ENCODE measurements around the gene BDP1.

Gene BDP1

DNA sequence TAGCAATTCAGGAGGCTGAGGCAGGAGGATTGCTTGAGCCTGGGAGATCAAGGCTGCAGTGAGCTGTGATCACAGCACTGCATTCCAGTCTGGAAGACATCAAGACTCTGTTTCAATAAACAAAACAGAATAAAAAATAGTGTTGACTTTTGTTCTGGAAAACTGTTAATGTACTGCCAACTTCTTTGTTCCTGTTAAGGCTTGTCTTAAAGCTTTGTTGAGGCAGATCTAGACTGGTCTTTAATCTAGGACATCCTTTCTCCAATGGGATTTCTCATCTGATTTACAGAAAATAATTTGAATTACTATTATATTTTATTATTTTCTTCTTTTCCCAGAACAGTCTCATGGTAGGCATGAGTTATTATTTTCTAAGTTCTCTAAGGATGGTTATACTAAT lies 26.0 kb downstream of the BDP1 start:
- no peak overlapping the region for H2BK120ac ChIP-seq (ENCODE audit: low read depth, low read length)
- no peak overlapping the region for H2AK5ac ChIP-seq (ENCODE audit: low read length, severe bottlenecking)
- H3K4me1 ChIP-seq (ENCODE audit: control insufficient read depth, insufficient read depth, low read depth, low read length): no peaks in the 10 kb centered on the region
- no peak overlapping the region for H3K14ac ChIP-seq (ENCODE audit: low read length in 2 of 2)
- no peak overlapping the region for H3K9ac ChIP-seq (ENCODE audit: low read length)
- H2BK5ac ChIP-seq (ENCODE audit: low read depth, low read length, poor library complexity, severe bottlenecking): no peak overlapping the region
- no peak overlapping the region for H4K8ac ChIP-seq (ENCODE audit: low read length)
- H2AFZ ChIP-seq (ENCODE audit: low read depth, low read length): no peak overlapping the region
- H3K4me3 ChIP-seq (ENCODE audit: insufficient read depth in 1 of 2, low read depth in 1 of 2, low read length in 2 of 2): no peak overlapping the region
- no peak for DNase-seq
- no peak overlapping the region for H4K91ac ChIP-seq (ENCODE audit: low read length)
- peaks cover 10% of the 10 kb centered on the region for H3K79me1 ChIP-seq (replicated peaks; ENCODE audit: low read length, poor library complexity, severe bottlenecking)
- no peak overlapping the region for H3K4me2 ChIP-seq (ENCODE audit: low read length, poor library complexity, severe bottlenecking)
- H3K4ac ChIP-seq (ENCODE audit: low read depth in 1 of 2, low read length in 2 of 2): no peak overlapping the region
- H3K27me3 ChIP-seq (ENCODE audit: control insufficient read depth in 1 of 2, insufficient read depth in 1 of 2, low read length in 2 of 2): no peaks in the 10 kb centered on the region
- no peak overlapping the region for H3K18ac ChIP-seq (ENCODE audit: low read depth in 1 of 2, low read length in 2 of 2)
- no peak overlapping the region for H2BK15ac ChIP-seq (ENCODE audit: low read depth, poor library complexity, severe bottlenecking)
- H3K36me3 ChIP-seq (ENCODE audit: control insufficient read depth in 1 of 2, insufficient read depth in 2 of 2, low read depth in 1 of 2, low read length in 2 of 2): peaks cover 19 to 65% of the 10 kb centered on the region in 2 experiments
- H3K23ac ChIP-seq (ENCODE audit: low read length in 2 of 2): no peak overlapping the region
- H3K9me3 ChIP-seq (ENCODE audit: control insufficient read depth, low read length): no peaks in the 10 kb centered on the region
- no peak overlapping the region for H2BK12ac ChIP-seq (ENCODE audit: low read length in 2 of 2)
- no peak overlapping the region for H3K27ac ChIP-seq (ENCODE audit: low read length, poor library complexity, severe bottlenecking)

DNA sequence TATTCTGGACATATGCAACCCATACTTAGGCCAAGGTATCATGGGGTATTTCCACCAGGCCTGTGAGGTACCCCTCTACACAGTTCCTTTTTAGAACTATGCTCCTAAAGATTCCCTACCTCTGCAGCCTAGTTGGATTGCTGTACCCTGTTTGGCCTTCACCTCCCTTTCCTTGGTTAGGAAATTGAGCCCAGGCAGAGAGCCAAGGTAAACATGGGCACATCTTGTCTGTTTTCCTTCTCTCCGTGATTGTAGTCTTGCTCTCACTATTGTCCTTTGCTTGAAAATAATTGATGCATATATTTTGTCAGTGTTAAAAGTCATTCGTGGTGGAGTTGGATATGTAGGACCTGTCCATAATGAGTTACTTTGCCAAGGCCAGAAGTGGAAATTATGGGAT lies 26.7 kb downstream of the BDP1 start:
- DNase-seq: peak; percentile 28

DNA sequence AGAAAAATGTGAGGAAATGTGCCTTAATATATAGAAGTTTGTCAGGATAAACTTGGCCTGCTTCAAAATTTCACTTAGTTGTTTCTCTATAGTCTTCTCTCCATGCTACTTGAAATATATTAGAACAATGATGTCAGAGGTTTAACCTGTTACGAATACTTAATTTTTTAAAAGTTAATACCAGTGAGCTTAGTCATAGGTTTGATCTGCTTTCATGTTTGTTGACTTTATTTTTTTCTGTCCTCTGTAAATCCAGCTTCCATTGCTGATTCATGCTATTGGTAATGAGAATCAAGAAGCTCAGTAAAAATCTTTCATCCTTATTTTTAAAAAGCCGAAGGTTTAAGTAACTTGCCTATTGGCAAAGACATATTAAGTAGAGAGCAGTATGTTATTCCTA lies 27.9 kb downstream of the BDP1 start:
- H2AK5ac ChIP-seq (ENCODE audit: low read length, severe bottlenecking): no peak overlapping the region
- H3K9me3 ChIP-seq (ENCODE audit: control insufficient read depth, low read length): no peaks in the 10 kb centered on the region
- no peak overlapping the region for H2BK120ac ChIP-seq (ENCODE audit: low read depth, low read length)
- H3K4me1 ChIP-seq (ENCODE audit: control insufficient read depth, insufficient read depth, low read depth, low read length): no peaks in the 10 kb centered on the region
- H4K8ac ChIP-seq (ENCODE audit: low read length): no peak overlapping the region
- H3K9ac ChIP-seq (ENCODE audit: low read length): no peak overlapping the region
- peak; percentile 58 for DNase-seq
- H4K91ac ChIP-seq (ENCODE audit: low read length): no peak overlapping the region
- H3K4me3 ChIP-seq (ENCODE audit: insufficient read depth in 1 of 2, low read depth in 1 of 2, low read length in 2 of 2): no peak overlapping the region
- no peak overlapping the region for H2BK5ac ChIP-seq (ENCODE audit: low read depth, low read length, poor library complexity, severe bottlenecking)
- H3K4ac ChIP-seq (ENCODE audit: low read depth in 1 of 2, low read length in 2 of 2): no peak overlapping the region
- H3K36me3 ChIP-seq (ENCODE audit: control insufficient read depth in 1 of 2, insufficient read depth in 2 of 2, low read depth in 1 of 2, low read length in 2 of 2): peaks cover 19 to 71% of the 10 kb centered on the region in 2 experiments
- H3K27me3 ChIP-seq (ENCODE audit: control insufficient read depth in 1 of 2, insufficient read depth in 1 of 2, low read length in 2 of 2): no peaks in the 10 kb centered on the region
- H3K27ac ChIP-seq (ENCODE audit: low read length, poor library complexity, severe bottlenecking): peak overlapping the region; percentile 67
- no peak overlapping the region for H3K14ac ChIP-seq (ENCODE audit: low read length in 2 of 2)
- no peak overlapping the region for H3K18ac ChIP-seq (ENCODE audit: low read depth in 1 of 2, low read length in 2 of 2)
- H3K23ac ChIP-seq (ENCODE audit: low read length in 2 of 2): no peak overlapping the region
- H3K79me1 ChIP-seq (replicated peaks; ENCODE audit: low read length, poor library complexity, severe bottlenecking): peaks cover 12% of the 10 kb centered on the region
- H2BK15ac ChIP-seq (ENCODE audit: low read depth, poor library complexity, severe bottlenecking): no peak overlapping the region
- H2AFZ ChIP-seq (ENCODE audit: low read depth, low read length): no peak overlapping the region
- no peak overlapping the region for H3K4me2 ChIP-seq (ENCODE audit: low read length, poor library complexity, severe bottlenecking)
- no peak overlapping the region for H2BK12ac ChIP-seq (ENCODE audit: low read length in 2 of 2)
- WGBS: no CpG with 5 or more reads among the region's 2 CpGs

More for the DNA sequence above, 26.7 kb downstream of the BDP1 start:
- WGBS: 83% methylated on average over 2 of the region's 2 CpGs
- Histone ChIP-seq H3K27ac (ENCODE audit: low read length, poor library complexity, severe bottlenecking) (no peak overlapping the region), H2AK5ac (ENCODE audit: low read length, severe bottlenecking) (no peak overlapping the region), H3K4ac (ENCODE audit: low read depth in 1 of 2, low read length in 2 of 2) (no peak overlapping the region), H3K14ac (ENCODE audit: low read length in 2 of 2) (no peak overlapping the region), H3K9me3 (ENCODE audit: control insufficient read depth, low read length) (no peaks in the 10 kb centered on the region), H2AFZ (ENCODE audit: low read depth, low read length) (no peak overlapping the region), H3K9ac (ENCODE audit: low read length) (no peak overlapping the region), H2BK120ac (ENCODE audit: low read depth, low read length) (no peak overlapping the region), H3K36me3 (ENCODE audit: control insufficient read depth in 1 of 2, insufficient read depth in 2 of 2, low read depth in 1 of 2, low read length in 2 of 2) (peaks cover 16 to 70% of the 10 kb centered on the region in 2 experiments), H2BK12ac (ENCODE audit: low read length in 2 of 2) (no peak overlapping the region), H4K8ac (ENCODE audit: low read length) (no peak overlapping the region), H3K4me2 (ENCODE audit: low read length, poor library complexity, severe bottlenecking) (peak overlapping the region; percentile 10), H2BK15ac (ENCODE audit: low read depth, poor library complexity, severe bottlenecking) (no peak overlapping the region), H3K23ac (ENCODE audit: low read length in 2 of 2) (no peak overlapping the region), H4K91ac (ENCODE audit: low read length) (no peak overlapping the region), H2BK5ac (ENCODE audit: low read depth, low read length, poor library complexity, severe bottlenecking) (no peak overlapping the region), H3K27me3 (ENCODE audit: control insufficient read depth in 1 of 2, insufficient read depth in 1 of 2, low read length in 2 of 2) (no peaks in the 10 kb centered on the region), H3K79me1 (replicated peaks; ENCODE audit: low read length, poor library complexity, severe bottlenecking) (peaks cover 7% of the 10 kb centered on the region), H3K4me1 (ENCODE audit: control insufficient read depth, insufficient read depth, low read depth, low read length) (no peaks in the 10 kb centered on the region), H3K18ac (ENCODE audit: low read depth in 1 of 2, low read length in 2 of 2) (no peak overlapping the region), H3K4me3 (ENCODE audit: insufficient read depth in 1 of 2, low read depth in 1 of 2, low read length in 2 of 2) (no peak overlapping the region)

DNA sequence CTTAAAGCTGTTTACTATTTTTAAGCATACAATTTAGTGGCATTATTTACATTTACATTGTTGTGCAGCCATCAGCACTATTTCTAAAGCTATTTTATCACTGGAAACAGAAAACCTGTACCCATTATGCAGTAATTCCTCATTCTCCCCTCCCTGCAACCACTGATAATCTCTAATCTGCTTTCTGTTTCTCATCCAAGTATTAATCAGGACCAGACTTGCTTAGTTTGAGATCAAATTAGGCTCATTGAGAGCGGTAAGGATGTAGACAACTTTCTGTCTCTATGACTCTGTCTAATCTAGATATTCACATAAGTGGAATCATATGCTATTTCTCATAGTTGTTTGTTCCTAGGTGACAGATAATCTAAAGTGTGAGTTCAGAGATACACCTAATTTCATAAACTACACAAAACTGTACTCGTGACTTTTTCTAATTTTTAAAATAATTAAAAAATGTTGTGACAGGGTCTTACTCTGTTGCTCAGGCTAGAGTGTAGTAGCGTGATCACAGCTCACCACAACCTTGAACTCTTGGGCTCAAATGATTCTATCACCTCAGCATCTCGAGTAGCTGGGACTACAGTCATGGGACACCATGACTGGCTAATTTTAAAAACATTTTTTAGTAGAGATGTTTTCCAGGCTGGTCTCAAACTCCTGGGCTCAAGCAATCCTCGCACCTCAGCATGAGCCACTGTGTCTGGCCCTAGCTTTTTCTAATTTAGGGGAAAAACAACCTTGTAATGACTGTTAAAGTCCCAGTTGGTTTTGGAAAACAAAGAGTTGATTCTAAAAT lies 37.6 kb downstream of the BDP1 start:
- 97% methylated on average over 3 of the region's 5 CpGs for WGBS

More for the DNA sequence above, 37.6 kb downstream of the BDP1 start:
- H3K9me3 ChIP-seq (ENCODE audit: control insufficient read depth, low read length): no peaks in the 10 kb centered on the region
- H2BK5ac ChIP-seq (ENCODE audit: low read depth, low read length, poor library complexity, severe bottlenecking): no peak overlapping the region
- H2AFZ ChIP-seq (ENCODE audit: low read depth, low read length): no peak overlapping the region
- no peak overlapping the region for H2BK120ac ChIP-seq (ENCODE audit: low read depth, low read length)
- H4K8ac ChIP-seq (ENCODE audit: low read length): no peak overlapping the region
- no peak overlapping the region for H4K91ac ChIP-seq (ENCODE audit: low read length)
- H3K4me2 ChIP-seq (ENCODE audit: low read length, poor library complexity, severe bottlenecking): no peak overlapping the region
- no peaks in the 10 kb centered on the region for H3K27me3 ChIP-seq (ENCODE audit: control insufficient read depth in 1 of 2, insufficient read depth in 1 of 2, low read length in 2 of 2)
- no peak overlapping the region for H3K9ac ChIP-seq (ENCODE audit: low read length)
- no peak for DNase-seq
- H3K27ac ChIP-seq (ENCODE audit: low read length, poor library complexity, severe bottlenecking): no peak overlapping the region
- H2AK5ac ChIP-seq (ENCODE audit: low read length, severe bottlenecking): no peak overlapping the region
- no peak overlapping the region for H3K4me3 ChIP-seq (ENCODE audit: insufficient read depth in 1 of 2, low read depth in 1 of 2, low read length in 2 of 2)
- H3K14ac ChIP-seq (ENCODE audit: low read length in 2 of 2): no peak overlapping the region
- peaks cover 24 to 85% of the 10 kb centered on the region in 2 experiments for H3K36me3 ChIP-seq (ENCODE audit: control insufficient read depth in 1 of 2, insufficient read depth in 2 of 2, low read depth in 1 of 2, low read length in 2 of 2)
- H3K4ac ChIP-seq (ENCODE audit: low read depth in 1 of 2, low read length in 2 of 2): no peak overlapping the region
- no peak overlapping the region for H2BK12ac ChIP-seq (ENCODE audit: low read length in 2 of 2)
- H2BK15ac ChIP-seq (ENCODE audit: low read depth, poor library complexity, severe bottlenecking): no peak overlapping the region
- H3K4me1 ChIP-seq (ENCODE audit: control insufficient read depth, insufficient read depth, low read depth, low read length): no peaks in the 10 kb centered on the region
- H3K23ac ChIP-seq (ENCODE audit: low read length in 2 of 2): no peak overlapping the region
- H3K18ac ChIP-seq (ENCODE audit: low read depth in 1 of 2, low read length in 2 of 2): no peak overlapping the region
- H3K79me1 ChIP-seq (replicated peaks; ENCODE audit: low read length, poor library complexity, severe bottlenecking): peaks cover 18% of the 10 kb centered on the region

All from mesenchymal stem cell (in vitro differentiated cells and primary cell).